CD4-positive, alpha-beta T cell treated with Interleukin-2 at 100 ng/mL for 4 hours (primary cell): ENCODE measurements around the gene HOXA3.

ENCODE experiments used
- DNase-seq: peaks from one replicate; pipeline ENCODE4 v3.0.0-alpha.2; 2020; ENCODE audit warnings: low spot score

The HOXA3 gene

DNA sequence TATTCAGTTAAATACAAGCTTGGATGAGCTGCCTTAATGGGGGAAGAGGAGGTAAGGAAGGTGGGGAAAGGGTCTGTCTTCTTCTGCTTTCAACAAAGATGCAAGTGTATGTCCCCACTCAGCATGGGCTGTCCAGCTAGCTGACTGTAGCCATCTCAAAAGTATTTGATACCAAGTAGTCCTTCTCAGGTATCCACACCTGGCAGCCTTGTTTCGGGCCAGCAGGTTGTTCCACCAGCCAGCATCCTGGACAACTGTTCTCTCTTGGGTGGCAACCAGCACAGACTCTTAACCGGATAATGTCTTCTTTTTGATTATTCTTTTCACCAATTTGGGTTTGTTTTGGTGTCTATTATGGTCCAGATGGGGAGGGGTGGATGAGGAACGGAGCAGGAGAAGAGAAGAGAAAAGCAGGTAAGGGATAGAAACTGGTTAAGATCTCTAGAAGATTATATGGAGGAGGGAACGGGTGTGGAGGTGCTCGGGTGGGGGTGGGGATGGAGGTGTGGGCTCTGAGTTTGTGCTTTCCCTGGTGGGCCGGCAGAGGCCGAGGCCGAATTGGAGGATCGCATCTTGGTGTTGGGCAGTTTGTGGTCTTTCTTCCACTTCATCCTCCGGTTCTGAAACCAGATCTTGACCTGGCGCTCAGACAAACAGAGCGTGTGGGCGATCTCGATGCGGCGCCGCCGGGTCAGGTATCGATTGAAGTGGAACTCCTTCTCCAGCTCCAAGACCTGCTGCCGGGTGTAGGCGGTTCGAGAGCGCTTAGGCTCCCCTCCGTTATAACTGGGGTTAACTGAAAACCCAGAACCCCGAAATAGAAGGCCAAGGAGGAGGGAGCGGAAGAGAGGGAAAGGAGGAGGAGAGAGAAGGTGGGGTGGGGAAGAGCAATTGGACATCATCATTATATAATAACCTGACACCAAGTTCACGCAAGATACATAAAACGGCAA lies 23.3 kb downstream of the HOXA3 start:
- no peak for DNase-seq

DNA sequence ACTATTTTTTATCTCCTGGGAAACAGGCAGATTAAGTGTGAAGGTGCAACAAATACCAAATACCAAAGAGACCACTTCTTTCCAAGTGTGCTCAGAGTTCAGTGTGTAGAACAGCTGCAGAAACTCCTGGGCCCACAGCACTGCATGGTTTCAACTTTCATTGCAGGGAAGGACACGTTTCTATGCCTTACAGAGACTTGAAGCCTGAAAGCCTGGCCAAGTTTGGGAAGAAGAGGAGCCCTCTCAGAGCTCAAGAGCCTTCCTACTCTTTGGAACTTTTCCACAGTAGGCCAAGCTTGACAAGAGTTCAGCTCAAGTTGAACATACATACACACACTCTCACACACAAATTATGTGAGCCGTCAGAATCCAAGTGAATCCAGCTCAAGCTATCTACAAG lies 24.3 kb downstream of the HOXA3 start:
- no peak for DNase-seq

DNA sequence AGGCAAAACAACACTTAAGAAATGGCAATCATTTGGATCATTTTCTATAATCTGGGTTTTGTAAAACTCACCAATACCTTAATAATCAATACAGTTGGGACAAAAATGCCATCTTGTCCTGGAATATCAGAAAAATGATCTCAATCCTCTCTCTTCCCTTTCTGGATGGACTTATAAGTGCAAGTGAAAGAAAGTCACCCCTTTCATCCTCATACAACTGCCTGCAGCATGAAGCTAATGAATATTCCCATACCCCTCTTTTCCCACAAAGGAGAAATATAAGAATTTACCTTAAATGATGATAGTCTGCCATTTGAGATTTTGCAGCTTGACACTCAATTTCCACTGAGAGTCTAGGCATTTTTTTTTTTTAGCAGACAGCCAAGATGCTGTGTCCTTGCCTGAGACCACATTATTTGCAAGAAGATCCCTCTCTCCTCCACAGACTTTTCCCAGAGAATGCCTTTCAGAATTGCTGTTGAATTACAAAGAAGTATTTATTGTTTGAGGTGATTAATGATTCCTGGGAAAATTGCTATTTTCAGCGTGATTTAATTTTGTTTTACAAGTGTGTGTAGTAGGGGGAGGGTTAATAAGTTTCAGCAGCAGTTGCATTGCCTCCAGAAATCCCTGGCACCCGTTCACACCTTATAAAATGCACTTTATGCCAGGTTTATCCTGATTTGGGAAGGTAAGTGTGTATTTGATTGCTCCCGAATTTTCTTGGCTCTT lies 25.6 kb downstream of the HOXA3 start:
- DNase-seq = no peak

DNA sequence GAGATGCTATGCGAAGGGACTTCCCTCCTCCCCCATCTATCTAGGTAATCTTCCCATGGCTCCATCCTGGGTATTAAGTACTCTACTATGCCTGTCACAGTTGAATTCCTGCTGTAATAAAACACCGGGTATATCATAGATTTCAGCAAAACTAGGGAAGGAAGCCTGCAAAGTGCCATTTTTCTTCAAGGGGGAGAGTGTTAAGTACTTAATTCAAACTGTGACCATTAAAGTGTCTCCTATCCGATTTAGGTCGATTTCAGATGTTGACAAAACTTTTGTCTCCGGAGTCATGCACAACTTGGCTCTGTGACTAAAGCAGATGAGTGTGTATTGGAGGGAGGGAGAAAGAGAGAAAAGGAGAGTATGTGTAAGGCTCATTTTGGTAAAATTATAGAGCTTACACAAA lies 26.4 kb downstream of the HOXA3 start:
- DNase-seq = no peak

DNA sequence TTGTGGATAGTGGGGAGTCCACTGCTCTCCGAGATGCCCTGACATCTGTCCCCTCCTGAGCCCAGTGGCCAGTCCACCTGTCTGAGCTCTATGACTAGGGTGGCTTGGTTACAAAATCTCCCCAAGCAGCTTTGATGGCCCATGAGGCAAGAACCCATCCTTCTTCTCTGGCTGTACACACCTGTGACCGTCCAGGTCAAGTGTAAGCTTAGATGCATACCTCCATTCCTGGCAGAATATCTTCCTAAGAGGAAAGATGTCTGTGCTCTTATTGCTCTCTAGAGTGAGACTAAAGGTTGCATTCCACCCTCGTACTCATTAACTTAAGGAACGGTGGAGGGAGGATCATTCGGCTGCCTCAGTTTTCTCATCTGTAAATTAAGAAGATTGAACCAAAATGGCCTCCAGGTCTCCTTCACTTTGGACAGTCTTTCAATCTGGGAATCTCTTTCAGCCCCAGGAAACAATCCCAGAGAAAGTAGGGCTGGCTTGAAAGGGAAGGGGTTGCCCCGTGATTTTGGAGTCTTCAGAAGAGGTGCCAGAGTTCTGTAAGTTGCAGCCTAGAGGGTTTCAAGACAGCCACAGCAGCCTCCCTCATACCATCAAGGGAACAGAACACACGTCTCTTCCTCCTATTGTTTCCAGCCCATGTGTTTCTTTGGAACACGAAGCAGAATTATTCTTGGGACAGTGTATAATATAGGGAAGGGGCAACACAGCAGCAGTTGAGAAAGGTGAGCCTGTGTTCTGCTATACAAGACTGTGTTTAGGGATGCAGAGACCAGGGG lies 27.3 kb downstream of the HOXA3 start:
- DNase-seq = no peak

DNA sequence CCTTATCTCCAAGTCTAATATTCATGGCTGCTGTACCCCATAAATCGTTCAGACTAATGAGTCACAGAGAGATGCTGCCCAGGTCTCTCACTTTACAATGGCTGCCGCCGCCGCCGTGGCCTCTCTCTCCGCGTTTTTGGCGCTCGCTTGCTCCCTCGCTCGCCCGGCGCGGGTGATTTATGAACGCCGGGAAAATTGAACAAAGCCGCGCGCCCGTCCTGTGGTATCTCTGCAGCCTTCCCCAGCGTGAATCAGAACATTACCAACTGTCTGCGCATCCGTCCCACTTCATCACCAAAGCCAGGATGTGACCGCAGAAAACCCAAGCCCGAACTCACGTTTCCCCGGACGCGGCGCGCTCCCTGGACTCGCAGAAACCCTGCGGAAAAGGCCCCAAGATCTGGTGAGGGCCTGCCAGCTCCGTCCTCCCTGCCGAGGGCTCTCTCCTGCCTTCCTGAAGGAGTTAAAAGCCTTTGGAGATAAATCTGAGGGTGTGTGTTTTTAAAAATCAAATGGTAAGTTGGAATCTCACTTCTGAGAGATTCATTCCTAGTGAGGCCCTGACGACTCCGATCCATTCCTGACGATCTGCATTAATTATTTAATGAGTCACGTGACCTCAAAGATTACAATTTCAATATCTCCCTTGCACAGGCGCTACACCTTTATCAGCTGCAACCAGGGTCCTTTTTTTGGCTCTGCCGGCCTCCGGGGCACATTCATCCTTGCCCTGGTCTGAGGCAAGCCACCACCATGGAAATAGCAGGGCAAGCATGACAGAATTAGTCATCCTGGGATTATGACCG lies 28.1 kb downstream of the HOXA3 start:
- no peak for DNase-seq

DNA sequence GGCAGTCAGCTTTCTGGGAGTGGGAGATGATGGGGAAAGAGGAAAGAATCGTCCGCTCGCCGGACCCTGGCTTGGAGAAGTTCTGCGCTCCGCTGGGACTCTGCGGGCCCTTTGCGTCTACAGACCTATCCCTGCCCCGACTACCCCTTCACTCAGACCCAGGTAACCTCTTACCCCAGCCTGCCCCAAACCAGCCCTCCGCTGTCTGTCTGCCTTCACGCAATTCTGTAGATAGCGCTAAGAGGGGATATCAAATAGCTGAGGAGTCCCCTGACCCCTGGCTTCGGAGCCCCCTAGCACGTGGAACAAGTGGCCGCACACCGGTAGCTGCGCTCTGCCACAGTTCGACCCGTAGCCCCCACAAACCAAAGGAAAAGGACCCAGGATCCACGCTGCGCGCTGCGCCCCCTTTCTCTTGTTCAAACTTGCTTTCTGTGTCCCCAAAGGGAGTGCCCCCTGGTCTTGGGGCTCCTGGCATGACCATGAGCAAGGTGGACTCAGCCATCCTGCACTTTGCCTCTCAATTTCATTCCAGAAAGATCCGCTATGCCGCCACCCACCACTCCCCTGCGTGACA lies 28.8 kb downstream of the HOXA3 start:
- no peak for DNase-seq

DNA sequence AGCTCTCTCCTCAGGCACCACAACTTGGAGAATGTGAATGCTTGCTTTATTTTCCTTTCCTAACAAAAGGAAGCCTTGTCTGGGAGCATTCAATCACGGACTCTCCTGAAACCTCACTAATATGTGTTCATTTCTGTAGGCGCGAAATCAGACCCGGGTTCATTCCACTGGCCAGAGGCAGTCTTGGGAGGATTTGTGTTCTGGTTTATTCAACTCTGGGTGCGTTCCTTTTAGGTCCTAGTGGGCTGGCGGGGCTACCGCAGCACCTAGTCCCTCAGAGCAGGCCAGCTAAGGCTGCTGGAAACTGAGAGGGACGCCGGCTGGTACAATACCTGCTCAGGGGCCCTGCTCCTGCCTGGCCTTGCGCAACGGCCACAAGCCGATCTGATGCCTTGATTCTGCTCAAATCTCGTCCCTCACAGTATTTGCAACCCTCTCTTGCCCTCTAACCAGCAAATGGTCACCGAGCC lies 29.3 kb downstream of the HOXA3 start:
- no peak for DNase-seq

DNA sequence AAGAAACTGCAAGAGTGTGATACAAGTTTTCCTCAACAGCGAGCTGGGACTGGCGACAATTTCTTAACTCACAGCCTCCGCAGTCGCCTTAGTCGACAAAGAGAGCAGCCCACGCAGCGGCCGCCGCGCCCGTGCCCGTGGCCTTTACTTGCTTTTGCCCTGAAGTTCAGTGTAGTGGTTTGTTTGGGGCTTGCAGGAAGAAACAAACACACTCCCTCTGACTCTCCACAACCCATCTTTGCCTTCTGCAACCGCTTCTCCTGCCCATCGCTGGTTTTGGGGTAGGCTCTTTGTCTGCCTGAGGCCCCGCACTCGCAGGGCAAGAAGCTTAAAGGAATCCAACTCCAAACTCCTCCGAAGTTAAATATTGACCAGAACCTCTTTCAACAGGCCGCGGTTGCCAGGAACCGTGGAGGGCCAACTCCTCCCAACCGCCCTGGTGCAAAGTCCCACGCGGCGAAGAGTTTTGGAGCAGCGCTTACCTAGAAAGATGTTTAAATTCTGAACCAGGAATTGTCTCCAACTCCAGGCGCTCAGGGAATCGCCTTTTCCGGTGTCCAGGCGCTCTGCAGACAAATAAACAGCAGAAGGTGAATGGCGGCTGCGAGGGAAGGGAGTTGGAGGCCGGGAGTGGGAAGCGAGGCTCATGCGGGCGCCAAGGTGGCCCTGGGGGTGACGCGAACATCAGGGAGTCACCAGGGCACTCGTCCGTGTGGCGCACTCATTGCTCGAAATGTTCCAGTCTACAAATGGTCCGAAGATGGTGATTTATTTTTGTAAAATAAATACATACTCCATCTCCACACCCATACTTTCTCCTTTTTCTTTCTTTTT lies 30.1 kb downstream of the HOXA3 start:
- no peak for DNase-seq

DNA sequence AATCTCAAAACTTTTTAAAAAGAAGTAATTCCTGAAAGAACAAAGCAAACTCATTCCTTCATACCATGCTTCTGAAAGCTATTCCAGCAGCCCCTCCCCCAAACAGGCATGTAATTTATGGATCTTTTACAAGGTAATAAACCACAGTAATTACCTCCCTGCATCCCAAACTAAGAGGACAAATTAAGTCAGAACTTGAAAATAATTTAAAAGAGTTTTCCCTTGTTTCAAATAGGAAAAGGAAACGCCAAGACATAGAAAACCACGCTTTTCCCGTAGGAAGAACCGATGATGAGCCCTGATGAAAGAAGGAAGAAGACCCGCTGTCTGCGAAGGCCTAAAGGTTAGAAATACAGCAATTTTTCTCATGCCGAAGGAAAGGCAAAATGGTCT lies 30.7 kb downstream of the HOXA3 start:
- no peak for DNase-seq

DNA sequence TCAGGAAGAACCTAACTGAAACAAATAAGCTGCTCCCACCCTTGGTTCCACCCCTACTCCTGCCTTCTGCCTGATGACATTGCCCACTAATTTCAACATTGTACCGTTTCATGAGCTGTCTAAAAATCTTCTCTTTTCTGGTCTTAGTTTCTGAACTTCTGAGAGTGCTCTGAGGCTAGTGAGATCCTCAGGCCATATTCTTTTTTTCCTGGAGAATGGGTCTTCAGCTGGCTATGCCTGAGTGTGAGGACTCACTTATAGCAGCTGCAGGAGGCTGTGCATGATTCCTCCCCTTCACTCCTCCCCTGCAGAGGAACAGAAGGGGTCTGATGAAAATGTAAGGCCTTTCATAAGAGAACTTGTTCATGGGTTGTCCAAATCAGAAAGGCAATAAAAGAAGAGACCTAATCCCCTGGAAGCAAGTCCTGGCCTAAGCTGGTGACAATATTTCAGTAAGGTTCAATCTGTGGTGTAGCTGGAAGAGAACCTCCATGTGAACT lies 32.9 kb downstream of the HOXA3 start:
- DNase-seq = no peak

DNA sequence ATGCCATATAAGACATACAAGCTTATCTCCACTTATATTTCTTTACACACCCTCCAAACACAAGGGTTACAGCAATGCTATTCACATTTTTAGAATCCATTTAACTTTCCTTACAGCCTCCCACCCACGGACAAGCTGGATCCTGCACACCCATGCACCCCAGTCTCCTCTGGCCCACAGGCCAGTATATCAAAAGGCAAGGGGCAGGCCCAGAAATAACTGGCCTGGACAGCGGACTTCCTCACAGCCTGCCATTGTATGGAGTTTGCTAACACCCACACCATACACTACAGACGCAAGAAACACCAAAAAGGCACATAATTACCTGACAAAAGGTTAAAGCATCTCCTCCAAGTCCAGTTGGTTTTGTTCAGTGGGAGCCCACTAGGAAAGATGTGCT lies 33.8 kb downstream of the HOXA3 start:
- DNase-seq = no peak

DNA sequence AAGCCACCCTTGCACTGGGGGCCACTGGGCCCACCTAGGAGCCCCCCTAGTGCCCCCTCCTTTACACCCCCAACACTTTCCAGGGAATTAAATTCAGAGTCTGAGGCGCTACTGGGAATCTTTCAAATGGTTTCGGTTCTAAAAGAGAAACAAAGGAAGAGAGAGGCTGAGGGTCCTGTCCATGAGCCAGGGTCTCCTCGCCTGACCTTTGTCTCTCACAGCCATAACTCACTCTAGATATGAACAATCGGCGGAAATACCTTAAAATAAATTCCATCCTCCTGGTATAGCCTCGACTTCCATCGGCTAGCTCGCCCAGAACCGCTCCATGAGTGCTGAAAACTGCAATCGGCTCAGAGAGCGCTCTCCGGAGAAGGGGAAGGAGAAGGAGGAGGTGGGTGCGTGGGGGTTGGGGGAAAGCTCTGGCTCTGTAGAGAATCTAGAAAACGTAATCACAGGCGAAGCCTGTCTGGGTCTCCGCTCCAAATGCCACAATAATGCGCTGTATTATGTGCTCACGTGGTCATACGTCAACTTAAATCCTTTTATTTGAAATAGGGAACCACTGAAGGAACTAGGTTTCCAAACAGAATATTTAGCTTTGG lies 34.4 kb downstream of the HOXA3 start:
- DNase-seq = no peak

DNA sequence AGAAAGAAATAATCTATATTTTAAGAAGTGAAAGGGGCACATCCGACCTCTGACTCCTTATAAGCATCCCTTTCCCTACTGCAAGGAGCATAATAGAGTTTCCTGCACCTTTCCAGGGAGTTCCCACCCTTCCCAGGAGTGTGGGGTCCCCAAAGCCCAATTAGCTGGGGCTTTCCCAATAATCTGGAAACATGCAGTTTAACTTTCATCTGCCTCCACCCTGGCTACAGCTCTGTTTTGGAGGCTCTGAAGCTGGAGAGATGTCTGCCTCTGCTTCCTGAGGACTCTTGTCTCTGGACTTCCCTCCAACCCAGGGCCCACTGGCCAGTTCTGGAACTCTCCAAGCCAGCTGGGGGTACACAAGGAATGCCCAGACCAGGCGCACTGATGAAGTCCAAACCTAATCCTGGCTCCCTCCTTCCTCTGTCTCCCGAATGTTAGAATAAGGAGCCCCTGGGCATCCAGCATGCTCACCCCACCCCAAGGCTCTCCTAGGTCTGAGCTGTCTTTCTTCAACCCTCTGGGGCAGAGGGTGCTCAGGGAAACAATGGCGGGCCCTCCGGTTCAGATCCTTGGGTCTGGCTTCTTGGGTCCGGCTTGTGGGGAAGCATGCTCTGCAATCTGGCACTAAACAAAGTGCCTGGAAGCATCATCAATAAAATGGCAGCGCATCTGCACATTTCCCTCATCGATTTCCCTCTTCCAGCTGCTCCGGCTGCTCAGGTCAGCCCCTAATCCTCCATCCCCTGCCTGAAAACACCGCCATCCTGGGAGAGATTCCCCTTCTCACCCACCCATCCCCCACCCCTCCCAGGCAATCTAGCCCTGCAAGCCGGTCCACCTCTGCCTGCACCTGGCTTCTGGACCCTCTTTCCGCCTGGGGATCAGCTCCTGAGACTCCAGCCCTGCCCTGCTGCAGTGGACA lies 35.2 kb downstream of the HOXA3 start:
- DNase-seq = no peak

DNA sequence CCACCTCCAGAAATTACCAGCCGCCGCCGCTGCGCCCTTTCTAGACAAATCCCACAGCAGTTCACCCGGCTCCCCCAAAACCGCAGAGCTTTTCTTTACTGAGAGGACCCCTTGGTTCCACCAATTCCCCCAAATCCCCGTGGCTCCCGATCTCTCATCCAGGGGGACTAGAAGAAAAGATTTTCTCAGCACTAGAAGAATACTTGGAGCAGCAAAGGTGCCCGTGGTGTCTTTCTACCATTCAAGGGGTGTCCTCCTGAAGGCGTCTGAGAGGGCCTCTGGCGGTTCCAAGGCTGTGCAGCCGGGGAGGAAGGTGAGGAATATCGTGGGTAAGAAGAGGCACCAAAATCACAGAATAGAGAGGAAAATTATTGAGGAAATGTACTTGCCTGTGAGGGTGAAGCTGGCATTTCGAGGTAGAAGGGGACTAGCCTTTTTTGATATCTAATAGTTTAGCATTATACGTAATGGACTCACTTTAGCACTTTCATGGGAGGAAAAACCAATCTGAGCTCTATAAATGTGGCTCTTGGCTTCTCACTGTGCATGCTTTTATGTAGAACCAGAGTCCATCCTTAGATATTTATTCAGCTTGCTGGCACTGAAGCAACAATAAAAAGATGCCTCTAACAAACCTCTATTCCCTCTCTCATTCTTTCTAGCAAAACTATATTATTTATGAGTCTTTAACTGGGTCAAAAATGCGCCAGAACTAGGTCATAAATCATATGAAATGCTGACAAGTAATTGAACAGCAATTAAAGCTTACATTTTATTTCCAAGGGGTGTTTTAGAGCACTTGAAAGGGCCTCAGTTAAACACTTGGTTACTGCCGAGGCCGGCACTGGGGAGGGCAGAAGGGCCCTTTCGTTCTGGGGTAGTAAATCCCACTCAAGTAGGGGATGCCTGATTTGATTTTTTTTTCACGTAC lies 36.1 kb downstream of the HOXA3 start:
- no peak for DNase-seq

DNA sequence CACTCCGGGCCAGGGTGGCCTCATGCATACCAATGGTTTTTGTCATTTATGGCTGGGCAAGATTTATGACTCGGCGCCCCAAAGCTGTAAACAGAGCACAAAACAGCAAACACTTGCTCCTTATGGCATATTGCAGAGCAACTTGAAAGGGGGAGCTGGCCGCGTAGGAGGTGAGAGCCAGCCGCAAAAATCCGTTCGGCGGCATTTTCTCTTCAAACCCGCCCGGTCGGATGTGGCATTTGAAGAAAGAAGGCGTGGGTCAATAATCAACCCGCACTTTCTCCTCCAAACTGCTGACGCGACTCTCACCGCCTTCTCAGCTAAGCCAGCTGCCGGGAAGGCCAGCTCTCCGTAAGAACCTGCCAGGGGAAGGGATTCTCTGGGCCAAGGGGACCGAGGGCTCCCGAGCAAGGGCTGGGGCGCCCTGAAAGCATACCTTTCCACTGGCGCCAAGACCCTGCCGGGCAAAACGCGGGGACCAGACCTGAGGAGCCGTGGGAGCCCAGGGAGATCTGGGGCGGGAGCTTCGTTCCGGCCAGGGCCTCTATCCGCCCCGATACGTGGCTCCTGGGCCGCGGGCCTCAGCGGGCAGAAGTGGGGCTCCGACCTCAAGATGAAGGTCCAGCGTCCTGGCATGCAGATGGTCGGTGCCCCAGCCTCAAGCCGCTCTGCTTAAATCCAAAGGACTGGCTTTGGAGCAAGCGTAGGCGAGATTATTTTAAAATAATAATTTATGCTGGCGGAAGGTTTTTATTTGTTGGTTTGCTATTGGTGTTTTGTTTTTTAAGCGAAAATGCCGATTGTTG lies 37.0 kb downstream of the HOXA3 start:
- DNase-seq = no peak

DNA sequence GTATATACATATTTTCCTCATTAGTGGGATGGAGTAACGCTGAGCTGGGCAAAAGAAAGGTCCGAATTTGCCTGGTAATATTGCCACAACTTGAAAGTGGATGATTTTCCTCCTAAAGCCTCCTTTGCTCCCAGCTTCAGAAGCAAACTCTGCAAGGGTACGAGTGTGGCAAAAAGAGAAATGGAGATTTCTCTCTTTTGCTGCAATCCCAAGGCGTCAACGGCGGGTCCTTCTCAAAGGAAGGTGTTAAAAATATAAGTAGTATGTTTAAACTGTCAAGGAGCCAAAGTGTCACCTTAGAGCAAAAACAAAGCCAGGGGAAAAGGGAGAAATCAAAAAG lies 37.5 kb downstream of the HOXA3 start:
- no peak for DNase-seq
